Muscle layer of colon (tissue), 2 donors: Measurements from ENCODE around the gene MAGEC3.

Experiments used
- H3K27ac ChIP-seq: one replicate; pipeline ENCODE4 v1.7.0; 2013; ENCODE audit warnings: low read depth, mild to moderate bottlenecking, low read length, moderate library complexity
- H3K27me3 ChIP-seq, 2 donors: one replicate each; pipeline ENCODE4 v1.7.0; 2013; ENCODE audit warnings: low read length in 2 of 2, mild to moderate bottlenecking in 2 of 2; ENCODE audit not compliant: insufficient read depth in 2 of 2, control insufficient read depth in 1 of 2
- H3K36me3 ChIP-seq: one replicate; pipeline ENCODE4 v1.7.0; 2013; ENCODE audit warnings: mild to moderate bottlenecking, low read length; ENCODE audit not compliant: insufficient read depth
- H3K4me1 ChIP-seq: one replicate; pipeline ENCODE4 v1.7.0; 2013; ENCODE audit warnings: mild to moderate bottlenecking, low read length; ENCODE audit not compliant: insufficient read depth
- H3K4me3 ChIP-seq, 2 donors: one replicate each; pipeline ENCODE4 v1.7.0; 2013; ENCODE audit warnings: low read length in 2 of 2, low read depth in 1 of 2, mild to moderate bottlenecking in 1 of 2, moderate library complexity in 1 of 2
- H3K9ac ChIP-seq: one replicate; pipeline ENCODE4 v1.7.0; 2013; ENCODE audit warnings: low read length
- H3K9me3 ChIP-seq: one replicate; pipeline ENCODE4 v1.7.0; 2013; ENCODE audit warnings: mild to moderate bottlenecking, low read length
- donor health status: abdominal sarcoma.
- donor health status: Adenocarcinoma of cecum.

MAGEC3 gene

DNA sequence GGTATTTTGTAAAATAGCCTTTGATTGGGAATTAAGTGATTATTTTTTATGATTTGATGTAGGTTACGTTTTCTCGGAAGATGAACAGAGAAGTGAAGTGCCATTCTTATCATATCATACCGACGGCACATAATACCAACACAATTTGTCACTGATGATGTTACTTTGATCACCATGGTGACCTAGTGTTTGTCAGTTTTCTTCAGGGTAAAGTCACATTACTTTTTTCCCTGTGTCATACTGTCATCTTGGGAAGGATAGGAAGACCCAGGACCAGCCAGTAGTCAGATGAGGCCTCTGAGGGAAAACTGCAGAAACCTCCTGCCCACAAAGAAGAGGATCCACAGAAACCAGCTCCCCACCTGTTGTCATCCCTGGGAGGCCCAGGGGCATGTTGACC, 64.2 kb downstream of the MAGEC3 start:
- Histone ChIP-seq H3K4me1 (no peaks in the 10 kb centered on the region), H3K9ac (no peak overlapping the region), H3K36me3 (no peaks in the 10 kb centered on the region), H3K4me3 (no peak overlapping the region), H3K27ac (no peak overlapping the region), H3K9me3 (no peaks in the 10 kb centered on the region), H3K27me3 (no peaks in the 10 kb centered on the region)

DNA sequence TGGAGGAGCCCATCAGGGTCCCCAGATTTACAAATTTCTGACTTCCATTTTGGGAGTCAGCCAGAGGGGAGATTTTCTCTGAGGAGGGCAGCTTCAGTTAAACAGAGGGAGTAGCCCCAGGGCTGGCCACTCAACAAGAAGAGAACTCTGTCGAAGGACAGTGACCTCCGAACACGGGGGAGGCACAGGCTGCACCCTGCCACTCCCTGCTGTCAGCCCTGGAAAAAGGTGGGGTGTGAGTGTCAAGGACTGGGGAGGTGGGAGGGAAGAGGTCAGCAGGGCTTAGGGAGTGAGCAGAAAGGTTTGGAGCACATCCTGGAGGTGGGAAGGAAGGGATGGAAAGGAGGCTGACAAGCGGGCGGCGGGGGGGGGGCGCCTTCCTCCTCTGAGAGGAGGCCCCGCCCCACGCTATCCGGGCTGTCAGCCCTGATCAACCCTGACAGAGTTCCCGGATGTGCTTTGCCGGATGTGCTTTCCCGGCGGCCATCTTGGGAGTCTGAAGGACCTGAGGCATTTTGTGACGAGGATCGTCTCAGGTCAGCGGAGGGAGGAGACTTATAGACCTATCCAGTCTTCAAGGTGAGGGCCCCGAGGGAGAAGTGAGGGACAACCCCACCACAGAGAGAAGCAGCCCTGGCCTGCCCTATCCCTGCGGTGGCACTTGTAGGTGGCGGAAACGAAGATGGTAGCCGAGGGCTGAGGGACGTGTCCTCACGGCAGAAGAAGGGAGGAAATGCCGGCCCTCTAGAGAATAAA, 65.5 kb downstream of the MAGEC3 start, which contains the start of gene MAGEC1:
MAGEC1 (plus strand) TSS at position 495 of the 756 bp plus-strand sequence. CDS start 1,179 bp downstream, outside the sequence.
- H3K4me3 ChIP-seq = no peak within 1 kb of the TSS
- no peaks in the 10 kb centered on the region for H3K27me3 ChIP-seq
- H3K9me3 ChIP-seq = no peaks in the 10 kb centered on the region
- no peak within 1 kb of the TSS for H3K27ac ChIP-seq
- H3K4me1 ChIP-seq = no peaks in the 10 kb centered on the region
- no peaks in the 10 kb centered on the region for H3K36me3 ChIP-seq
- no peak within 1 kb of the TSS for H3K9ac ChIP-seq

DNA sequence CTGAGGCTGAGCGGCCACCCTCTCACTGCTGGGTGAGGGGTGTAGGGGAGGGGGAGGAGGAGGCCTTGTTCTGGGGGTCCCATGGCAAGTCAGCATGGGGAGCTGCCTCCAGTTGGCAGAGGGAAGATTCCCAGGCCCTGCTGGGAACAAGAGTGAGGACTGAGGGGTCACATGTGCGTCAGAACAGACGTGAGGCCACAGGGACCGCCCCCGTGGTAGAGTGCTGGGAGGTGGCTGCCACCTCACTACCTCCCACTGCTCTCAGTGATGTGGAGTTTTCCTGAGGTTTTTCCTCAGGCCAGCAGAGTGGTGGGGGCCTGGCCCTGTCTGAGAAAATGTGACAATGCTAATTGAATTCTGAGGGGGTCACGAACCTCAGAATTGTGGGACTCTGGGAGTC, 66.1 kb downstream of the MAGEC3 start:
- Histone ChIP-seq H3K27ac (no peak overlapping the region), H3K27me3 (no peaks in the 10 kb centered on the region), H3K36me3 (no peaks in the 10 kb centered on the region), H3K9me3 (no peaks in the 10 kb centered on the region), H3K9ac (no peak overlapping the region), H3K4me1 (no peaks in the 10 kb centered on the region), H3K4me3 (no peak overlapping the region)

DNA sequence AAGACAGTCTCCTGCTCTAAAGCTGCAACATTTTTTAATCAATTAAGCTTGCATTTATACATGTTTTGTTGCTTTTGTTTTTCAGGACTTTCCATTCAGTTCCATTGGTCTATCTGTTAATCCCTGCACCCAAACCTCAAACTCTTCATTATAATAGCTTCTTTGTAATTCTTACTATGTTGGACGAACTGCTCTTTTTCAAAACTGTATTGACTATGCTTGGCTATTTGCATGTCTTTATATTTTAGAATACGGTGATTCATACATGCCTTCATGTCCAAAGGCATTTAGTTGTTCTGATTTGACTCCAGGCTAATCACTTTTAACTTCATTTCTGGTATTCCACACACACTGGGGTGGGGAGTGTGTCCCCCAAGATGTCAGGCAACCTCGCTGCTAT, 79.7 kb downstream of the MAGEC3 start:
- no peak overlapping the region for H3K4me3 ChIP-seq
- H3K9ac ChIP-seq = no peak overlapping the region
- H3K4me1 ChIP-seq = no peaks in the 10 kb centered on the region
- H3K36me3 ChIP-seq = no peaks in the 10 kb centered on the region
- H3K9me3 ChIP-seq = no peaks in the 10 kb centered on the region
- no peaks in the 10 kb centered on the region for H3K27me3 ChIP-seq
- H3K27ac ChIP-seq = no peak overlapping the region

DNA sequence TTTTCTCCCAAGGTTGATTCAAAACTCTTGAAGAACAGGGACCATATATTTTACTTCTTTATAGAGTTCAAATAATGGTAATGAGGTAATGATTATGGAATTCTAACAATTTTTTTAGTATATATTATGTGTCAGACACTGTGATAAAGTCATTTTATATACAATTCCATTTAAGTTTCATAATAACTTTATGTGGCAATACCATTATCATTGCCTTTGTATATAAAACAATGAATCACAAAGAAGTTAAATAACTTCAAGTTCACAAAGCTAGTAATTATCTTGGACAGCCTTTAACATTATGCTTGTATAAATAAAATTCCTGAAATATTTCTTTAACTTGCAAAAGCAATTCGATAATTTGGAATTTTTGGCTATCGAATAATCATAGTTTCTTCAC, 86.2 kb downstream of the MAGEC3 start:
- H3K27me3 ChIP-seq = no peaks in the 10 kb centered on the region
- no peak overlapping the region for H3K27ac ChIP-seq
- no peaks in the 10 kb centered on the region for H3K4me1 ChIP-seq
- no peak overlapping the region for H3K4me3 ChIP-seq
- no peak overlapping the region for H3K9ac ChIP-seq
- no peaks in the 10 kb centered on the region for H3K36me3 ChIP-seq
- H3K9me3 ChIP-seq = no peaks in the 10 kb centered on the region

DNA sequence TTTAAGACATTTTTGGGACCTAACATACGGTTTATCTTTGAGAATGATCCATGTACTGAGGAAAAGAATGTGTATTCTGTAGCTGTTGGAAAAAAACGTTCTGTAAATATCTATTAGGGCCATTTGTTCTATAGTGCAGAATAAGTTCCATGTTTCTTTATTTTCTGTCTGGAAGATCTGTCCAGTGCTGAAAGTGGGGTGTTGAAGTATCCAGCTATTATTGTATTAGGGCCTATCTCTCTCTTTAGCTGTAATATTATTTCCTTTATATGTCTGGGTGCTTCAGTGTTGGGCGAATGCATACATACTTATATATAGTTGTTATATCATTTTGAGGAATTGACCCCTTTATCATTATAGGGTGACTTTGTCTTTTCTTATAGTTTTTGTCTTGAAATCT, 90.3 kb downstream of the MAGEC3 start:
- no peaks in the 10 kb centered on the region for H3K9me3 ChIP-seq
- peaks cover 0 to 4% of the 10 kb centered on the region in 2 donors for H3K27me3 ChIP-seq
- H3K4me3 ChIP-seq = no peak overlapping the region
- H3K4me1 ChIP-seq = no peaks in the 10 kb centered on the region
- H3K36me3 ChIP-seq = no peaks in the 10 kb centered on the region
- no peak overlapping the region for H3K9ac ChIP-seq
- no peak overlapping the region for H3K27ac ChIP-seq

DNA sequence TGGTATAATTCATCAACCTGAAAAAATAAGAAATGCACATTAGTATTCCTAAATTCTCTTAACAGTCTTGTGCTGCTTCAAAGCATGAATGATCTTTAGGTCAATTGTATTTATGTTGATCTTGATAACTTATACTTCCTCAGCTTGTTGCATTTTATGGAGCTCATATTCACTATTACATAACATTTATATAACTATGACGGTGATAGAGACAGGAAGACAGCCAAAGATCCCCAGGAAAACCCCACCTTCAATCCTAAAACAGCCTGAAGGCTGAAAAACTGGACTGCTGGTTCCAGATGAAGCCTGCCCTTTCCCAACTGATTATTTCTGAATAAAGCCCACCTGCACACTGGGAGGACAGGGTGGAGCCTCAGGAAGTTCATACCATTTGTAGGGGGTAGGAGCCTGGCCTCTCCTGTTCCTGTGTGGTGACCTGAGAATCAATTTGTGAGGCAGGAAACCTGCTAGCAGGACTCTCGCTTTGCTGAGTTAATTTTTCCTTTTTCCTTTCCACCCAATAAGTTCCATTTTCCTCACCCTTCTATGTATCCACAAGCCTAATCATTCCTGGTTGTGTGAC, 96.0 kb downstream of the MAGEC3 start:
- peaks cover 0 to 4% of the 10 kb centered on the region in 2 donors for H3K27me3 ChIP-seq
- H3K9ac ChIP-seq = no peak overlapping the region
- H3K27ac ChIP-seq = no peak overlapping the region
- no peak overlapping the region for H3K4me3 ChIP-seq
- H3K36me3 ChIP-seq = no peaks in the 10 kb centered on the region
- no peaks in the 10 kb centered on the region for H3K9me3 ChIP-seq
- no peaks in the 10 kb centered on the region for H3K4me1 ChIP-seq

DNA sequence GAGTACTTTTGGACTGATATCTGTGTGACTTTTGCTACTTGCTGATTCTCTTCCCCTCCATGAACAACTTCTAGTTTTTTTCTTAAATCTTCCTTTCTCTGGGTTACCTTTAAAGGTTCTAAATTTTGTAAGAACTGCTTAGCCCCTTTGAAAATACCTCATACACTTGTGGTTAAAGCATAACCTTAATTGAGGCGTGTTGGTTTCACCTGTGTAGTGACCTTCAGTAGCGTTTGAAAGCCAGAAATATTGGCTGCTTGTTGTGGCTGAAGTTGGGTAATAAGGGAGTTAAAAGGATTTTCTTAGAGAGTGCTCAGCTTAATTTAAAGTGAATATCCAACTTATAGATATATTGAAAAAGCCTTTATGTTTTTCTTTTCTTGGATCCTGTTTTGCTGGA, 97.5 kb downstream of the MAGEC3 start:
- Histone ChIP-seq H3K9me3 (no peaks in the 10 kb centered on the region), H3K4me3 (no peak overlapping the region), H3K27ac (no peak overlapping the region), H3K27me3 (peaks cover 0 to 3% of the 10 kb centered on the region in 2 donors), H3K36me3 (no peaks in the 10 kb centered on the region), H3K4me1 (no peaks in the 10 kb centered on the region), H3K9ac (no peak overlapping the region)

DNA sequence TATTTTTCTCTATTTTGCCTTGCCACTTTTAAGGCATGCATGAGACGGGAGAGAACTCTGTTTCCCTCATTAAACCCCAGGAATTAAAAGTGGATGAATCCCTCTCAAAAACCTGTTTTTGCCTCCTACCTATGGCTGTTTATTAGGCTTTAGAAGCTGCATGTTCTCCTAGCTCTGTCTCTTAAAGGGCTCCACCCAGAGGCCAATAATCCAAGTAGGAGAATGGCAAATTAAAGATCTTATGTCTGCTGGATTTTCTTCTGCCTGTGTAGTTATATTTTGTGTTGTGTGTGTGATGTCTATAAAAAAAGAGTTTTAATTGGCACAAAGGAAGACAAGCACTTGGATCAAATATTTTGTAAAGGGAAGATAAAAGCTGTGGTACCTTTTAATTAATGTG, 98.0 kb downstream of the MAGEC3 start:
- Histone ChIP-seq H3K9ac (no peak overlapping the region), H3K27me3 (no peaks in the 10 kb centered on the region)

DNA sequence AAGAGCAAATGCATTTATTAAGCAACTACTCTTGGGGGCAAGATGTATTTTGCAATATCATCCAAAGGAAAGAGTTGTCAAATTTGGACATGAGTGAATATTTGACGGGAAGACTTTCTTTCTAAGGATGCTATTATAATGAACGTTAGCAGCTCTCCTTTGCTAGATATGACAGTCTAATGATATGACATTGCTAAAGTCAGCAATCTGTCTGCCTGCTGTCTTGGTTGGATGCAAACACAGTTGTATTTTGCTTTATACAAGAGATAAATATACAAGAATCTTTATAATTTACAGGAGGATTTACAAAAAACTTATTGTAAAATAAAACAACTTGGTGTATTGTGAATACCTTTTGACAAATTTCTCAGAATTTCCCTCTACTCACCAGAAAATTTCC, 103.1 kb downstream of the MAGEC3 start:
- no peak overlapping the region for H3K27ac ChIP-seq
- H3K36me3 ChIP-seq = no peaks in the 10 kb centered on the region
- no peak overlapping the region for H3K9ac ChIP-seq
- H3K9me3 ChIP-seq = no peaks in the 10 kb centered on the region
- H3K4me3 ChIP-seq = no peak overlapping the region
- H3K27me3 ChIP-seq = no peaks in the 10 kb centered on the region
- no peaks in the 10 kb centered on the region for H3K4me1 ChIP-seq

More for the DNA sequence above, 98.0 kb downstream of the MAGEC3 start:
- H3K9me3 ChIP-seq = no peaks in the 10 kb centered on the region
- H3K4me1 ChIP-seq = no peaks in the 10 kb centered on the region
- H3K36me3 ChIP-seq = no peaks in the 10 kb centered on the region
- no peak overlapping the region for H3K27ac ChIP-seq
- H3K4me3 ChIP-seq = no peak overlapping the region

DNA sequence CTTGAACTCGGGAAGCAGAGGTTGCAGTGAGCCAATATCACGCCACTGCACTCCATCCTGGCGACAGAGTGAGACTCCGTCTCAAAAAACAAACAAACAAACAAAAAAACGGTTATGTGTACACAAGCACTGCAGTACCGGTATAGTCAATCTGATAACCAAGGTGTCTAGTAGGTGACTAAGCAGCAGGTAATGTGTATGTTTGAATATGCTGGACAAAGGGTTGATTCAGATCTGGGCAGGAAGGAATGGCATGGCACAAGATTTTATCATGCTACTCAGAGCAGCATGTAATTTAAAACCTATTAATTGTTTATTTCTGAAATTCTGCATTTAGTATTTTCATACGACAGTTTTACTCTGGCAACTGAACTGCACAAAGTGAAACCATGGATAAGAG, 107.3 kb downstream of the MAGEC3 start:
- Histone ChIP-seq H3K4me3 (no peak overlapping the region), H3K36me3 (no peaks in the 10 kb centered on the region), H3K9ac (no peak overlapping the region), H3K27me3 (no peaks in the 10 kb centered on the region), H3K9me3 (no peaks in the 10 kb centered on the region), H3K4me1 (no peaks in the 10 kb centered on the region), H3K27ac (no peak overlapping the region)

DNA sequence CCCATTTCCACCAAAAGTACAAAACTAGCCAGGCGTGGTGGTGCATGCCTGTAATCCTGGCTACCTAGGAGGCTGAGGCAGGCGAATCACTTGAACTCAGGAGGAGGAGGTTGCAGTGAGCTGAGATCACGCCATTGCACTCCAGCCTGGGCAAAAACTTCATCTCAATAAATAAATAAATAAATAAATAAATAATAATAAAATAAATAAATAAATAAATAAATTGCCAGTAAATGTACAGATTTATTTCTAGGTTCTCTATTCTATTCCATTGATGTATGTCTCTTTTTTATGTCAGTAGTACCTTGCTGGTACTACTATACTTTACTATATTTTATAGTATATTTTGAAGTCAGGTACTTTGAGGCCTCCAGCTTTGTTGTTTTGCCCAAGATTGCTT, 109.2 kb downstream of the MAGEC3 start:
- no peaks in the 10 kb centered on the region for H3K9me3 ChIP-seq
- no peak overlapping the region for H3K27ac ChIP-seq
- H3K4me1 ChIP-seq = no peaks in the 10 kb centered on the region
- H3K9ac ChIP-seq = no peak overlapping the region
- H3K4me3 ChIP-seq = no peak overlapping the region
- no peaks in the 10 kb centered on the region for H3K36me3 ChIP-seq
- no peaks in the 10 kb centered on the region for H3K27me3 ChIP-seq
